Tongue (tissue), 3 donors: ENCODE data around the gene CHRNA3. TPM values are rescaled to one million over a fixed set of nuclear protein-coding genes. Genes with fewer than 3 reads are reported as not detected.

Experiments used
- DNase-seq: peaks from one replicate; pipeline ENCODE4 v3.0.0-alpha.2; 2015
- small RNA-seq: library from RNA; depleted of rRNA; stranded (forward); fragments of <200 nt; gene quantifications from one replicate; pipeline ENCODE3, GENCODE V24; 2014; ENCODE audit warnings: low replicate concordance
- total RNA-seq: library from RNA; depleted of rRNA; stranded (reverse); fragments of >200 nt; gene quantifications from one replicate; pipeline ENCODE4 v1.2.3, GENCODE V29; 2014

CHRNA3 gene
- total RNA-seq, 1 donor from 2014 or later = 0.82 TPM

GRCh38 chr15:78552597-78552996 lies 68.2 kb downstream of the CHRNA3 start:
- DNase-seq = no peak

GRCh38 chr15:78551902-78552301 lies 68.9 kb downstream of the CHRNA3 start:
- no peak for DNase-seq

GRCh38 chr15:78550815-78551214 lies 70.0 kb downstream of the CHRNA3 start:
- no peak for DNase-seq

GRCh38 chr15:78550194-78550593 lies 70.6 kb downstream of the CHRNA3 start:
- no peak for DNase-seq

Small RNA genes within 50 kb of the gene (small RNA-seq; reads per million reads assigned to genes)
- gene AC067863.2 = not detected

Other genes with a start within 250 kb of the CHRNA3 start
- 108 TPM for gene IREB2, start 182.8 kb downstream of the CHRNA3 start, total RNA-seq
- 6.9 TPM for gene HYKK, start 113.4 kb downstream of the CHRNA3 start, total RNA-seq
- 165 TPM for gene PSMA4, start 80.6 kb downstream of the CHRNA3 start, total RNA-seq
- gene CHRNA5, start 55.5 kb downstream of the CHRNA3 start, total RNA-seq = 2.1 TPM
- gene CHRNB4, start 20.2 kb upstream of the CHRNA3 start, total RNA-seq = 1.1 TPM
- gene ADAMTS7, start 190.5 kb upstream of the CHRNA3 start, total RNA-seq = 16.3 TPM